GM19025 (cell line): ENCODE results near the gene NFATC2.

Source experiments
- ATAC-seq: cut with Tn5 transposase; IDR thresholded peaks from one replicate; pipeline ENCODE4 v1.9.1; 2021; ENCODE audit warnings: mild to moderate bottlenecking, low read depth, moderate library complexity; ENCODE audit not compliant: unreplicated experiment

The NFATC2 gene

GRCh38 chr20:51498765-51499540 lies 43.6 kb downstream of the NFATC2 start:
- ATAC-seq = no peak

- no peak for ATAC-seq
Measured at GRCh38 chr20:51497542-51498467, 44.7 kb downstream of the NFATC2 start.

- ATAC-seq = no peak
Measured at GRCh38 chr20:51496964-51497363, 45.6 kb downstream of the NFATC2 start.

- ATAC-seq = no peak
Measured at GRCh38 chr20:51495921-51496545, 46.5 kb downstream of the NFATC2 start.

- no peak for ATAC-seq
Measured at GRCh38 chr20:51495291-51495690, 47.2 kb downstream of the NFATC2 start.

GRCh38 chr20:51494241-51495110 lies 48.0 kb downstream of the NFATC2 start:
- no peak for ATAC-seq

GRCh38 chr20:51493346-51493791 lies 49.1 kb downstream of the NFATC2 start:
- ATAC-seq = no peak

- ATAC-seq = no peak
Measured at GRCh38 chr20:51492167-51493092, 50.1 kb downstream of the NFATC2 start.

GRCh38 chr20:51491393-51491792 lies 51.1 kb downstream of the NFATC2 start:
- no peak for ATAC-seq

GRCh38 chr20:51490635-51491034 lies 51.9 kb downstream of the NFATC2 start:
- no peak for ATAC-seq

GRCh38 chr20:51489611-51490010 lies 52.9 kb downstream of the NFATC2 start:
- no peak for ATAC-seq

- no peak for ATAC-seq
Measured at GRCh38 chr20:51488331-51488730, 54.2 kb downstream of the NFATC2 start.

- ATAC-seq = no peak
Measured at GRCh38 chr20:51487565-51488268, 54.8 kb downstream of the NFATC2 start.

GRCh38 chr20:51487076-51487475 lies 55.4 kb downstream of the NFATC2 start:
- ATAC-seq = no peak

GRCh38 chr20:51486197-51487005 lies 56.1 kb downstream of the NFATC2 start:
- no peak for ATAC-seq

GRCh38 chr20:51484831-51485230 lies 57.7 kb downstream of the NFATC2 start:
- ATAC-seq = no peak

GRCh38 chr20:51484141-51484815 lies 58.2 kb downstream of the NFATC2 start:
- ATAC-seq = no peak
